Peyer's patch (tissue), 4 donors: ENCODE results near the gene SSUH2.

Source experiments
- CTCF ChIP-seq, 6 experiments: fragments of 450-650 bp in 4 of 6; fragments of 200-600 bp in 2 of 6; sonication (generic) in 1 of 6; IDR thresholded peaks; one replicate each; pipeline ENCODE4 v1.5.1; 2017 to 2019; ENCODE audit warnings: antibody characterized with exemption in 6 of 6, mild to moderate bottlenecking in 3 of 6, moderate library complexity in 1 of 6
- POLR2A ChIP-seq, 2 donors: fragments of 450-650 bp; IDR thresholded peaks; one replicate each; pipeline ENCODE4 v1.5.1; 2017; ENCODE audit warnings: antibody characterized with exemption in 2 of 2, mild to moderate bottlenecking in 2 of 2, moderate library complexity in 2 of 2

- TF ChIP-seq CTCF (IDR thresholded peaks at IDR 0.05) (no peak), POLR2A (IDR thresholded peaks at IDR 0.05) (no peak)
These were observed 15.2 kb downstream of the SSUH2 start for GRCh38 chr3:8629151-8630021.
